ENCODE data around the gene ZDHHC12.

DNA sequence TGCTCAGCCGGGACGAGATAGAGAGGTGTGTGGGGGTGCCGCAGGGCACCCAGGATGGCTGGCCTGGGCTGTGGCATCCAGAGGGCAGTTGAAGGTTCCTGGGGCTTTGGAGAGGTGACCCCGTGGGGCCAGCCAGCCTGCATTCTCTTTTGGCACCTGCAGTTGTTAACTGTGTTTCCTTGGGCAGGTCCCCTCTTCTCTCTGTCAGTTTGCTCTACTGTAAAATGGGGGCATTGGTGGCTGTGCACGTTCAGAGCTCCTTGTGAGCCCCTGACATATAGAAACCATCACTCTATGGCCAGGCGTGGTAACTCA, 8.5 kb downstream of the ZDHHC12 start:
- TF ChIP-seq CTCF (IDR thresholded peaks at IDR 0.05), result no peak
- no peak for TF ChIP-seq EP300 (IDR thresholded peaks at IDR 0.05)
- TF ChIP-seq POLR2A (IDR thresholded peaks at IDR 0.05), result no peak

Measured in tibial nerve (tissue), 4 donors.